ENCODE data around the gene PTGS1. TPM values are rescaled to one million over a fixed set of nuclear protein-coding genes. Genes with fewer than 3 reads are reported as not detected.
"Not testable (repeated sequence)": the region's sequence is repeated elsewhere in the genome, so short reads cannot be mapped to it uniquely, and the experiment has no call there.

The PTGS1 gene
- not detected in 2 replicates for polyA plus RNA-seq (2014; cell fraction: cytosol; rRNA removed)
- not detected in 2 replicates for polyA plus RNA-seq (2014; cell fraction: nucleus; rRNA removed)

GRCh38 chr9:122370869-122371755 is at the start of gene PTGS1:
Gene PTGS1 (plus strand): TSS chr9:122371024. CDS start chr9:122371085, 61 bp downstream.
- DNase-seq (ENCODE audit: low spot score): no peak

DNA sequence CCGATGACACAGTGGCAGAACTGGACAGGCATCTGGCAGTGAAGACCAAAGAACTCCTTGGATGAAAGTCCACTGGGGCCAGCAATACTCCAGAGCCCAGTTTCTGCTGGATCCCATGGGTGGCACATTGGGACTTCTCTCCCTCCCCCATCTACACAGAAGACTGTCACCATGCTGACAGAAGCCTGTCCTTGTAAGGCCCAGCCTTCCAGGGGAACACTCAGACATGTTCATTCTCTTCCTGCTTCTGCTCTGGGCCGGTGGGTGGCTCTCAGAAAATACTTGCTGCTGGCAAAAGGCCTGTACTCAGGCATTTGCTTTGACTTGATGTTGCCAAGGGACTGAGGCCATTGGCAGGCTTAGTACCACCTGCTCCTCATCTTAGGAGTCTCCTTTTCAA is 48.3 kb upstream of the PTGS1 start:
- no peak for DNase-seq (ENCODE audit: low spot score)

DNA sequence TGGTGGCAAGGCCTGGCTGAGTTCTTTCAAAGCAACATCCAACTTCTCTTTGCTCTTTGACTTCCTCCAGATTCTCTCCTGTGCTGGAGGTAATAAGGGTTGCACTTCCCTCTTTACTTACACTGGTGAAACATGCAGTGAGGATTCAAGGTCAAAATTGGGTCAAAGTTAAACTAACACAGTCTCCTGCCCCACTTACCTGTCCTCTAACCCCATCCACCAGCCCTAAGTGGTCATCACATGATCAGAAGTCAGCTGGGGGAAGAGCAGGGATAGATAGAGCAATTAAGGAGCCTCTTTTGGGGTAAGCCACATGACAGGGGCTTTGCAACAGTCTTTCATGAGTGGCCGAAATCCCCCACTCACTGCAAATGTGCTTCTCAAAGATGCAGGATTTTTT is 46.2 kb upstream of the PTGS1 start:
- DNase-seq (ENCODE audit: low spot score): not testable (repeated sequence)

- DNase-seq (ENCODE audit: low spot score): no peak
These were observed 45.7 kb upstream of the PTGS1 start for GRCh38 chr9:122325124-122325523.

- no peak for DNase-seq (ENCODE audit: low spot score)
These were observed 43.6 kb upstream of the PTGS1 start for GRCh38 chr9:122327175-122327574.

- DNase-seq (ENCODE audit: low spot score): no peak
These were observed 41.2 kb upstream of the PTGS1 start for GRCh38 chr9:122329597-122329996.

DNA sequence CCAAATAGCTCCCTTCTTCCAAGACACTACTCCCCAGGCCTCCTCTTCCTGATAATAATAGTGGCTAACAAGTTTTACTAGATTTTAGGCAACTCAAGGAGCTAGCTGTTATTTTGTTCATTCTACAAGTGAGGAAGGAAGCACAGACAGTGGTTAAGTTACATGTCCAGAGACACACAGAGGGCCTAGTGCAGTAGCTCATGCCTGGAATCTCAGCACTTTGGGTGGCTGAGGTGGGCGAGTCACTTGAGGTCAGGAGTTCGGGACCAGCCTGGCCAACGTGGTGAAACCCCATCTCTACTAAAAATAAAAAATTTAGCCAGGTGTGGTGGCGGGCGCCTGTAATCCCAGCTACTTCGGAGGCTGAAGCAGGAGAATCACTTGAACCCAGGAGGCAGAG is 40.4 kb upstream of the PTGS1 start:
- not testable (repeated sequence) for DNase-seq (ENCODE audit: low spot score)

- DNase-seq (ENCODE audit: low spot score): no peak
These were observed 39.3 kb upstream of the PTGS1 start for GRCh38 chr9:122331523-122331927.

GRCh38 chr9:122332083-122332482 is 38.7 kb upstream of the PTGS1 start:
- DNase-seq (ENCODE audit: low spot score): no peak

DNA sequence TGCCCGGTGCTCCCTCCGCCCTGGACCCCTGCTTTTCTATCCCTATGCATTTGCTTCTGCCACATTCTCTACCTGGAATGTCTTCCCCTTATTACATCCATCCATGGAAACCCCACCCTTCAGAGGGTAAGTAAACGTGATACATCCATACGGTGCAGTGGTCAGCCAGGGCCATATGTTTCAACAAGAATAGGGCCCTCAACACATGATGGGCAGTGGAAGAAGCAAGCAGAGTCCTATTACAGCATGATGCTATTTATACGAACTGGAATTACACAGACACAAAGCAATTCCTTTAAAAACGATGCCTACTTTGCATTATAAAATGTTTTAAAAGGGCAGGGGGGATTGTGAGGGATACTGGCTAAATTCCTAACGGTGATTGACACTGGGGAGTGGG is 38.2 kb upstream of the PTGS1 start:
- DNase-seq (ENCODE audit: low spot score): no peak

DNA sequence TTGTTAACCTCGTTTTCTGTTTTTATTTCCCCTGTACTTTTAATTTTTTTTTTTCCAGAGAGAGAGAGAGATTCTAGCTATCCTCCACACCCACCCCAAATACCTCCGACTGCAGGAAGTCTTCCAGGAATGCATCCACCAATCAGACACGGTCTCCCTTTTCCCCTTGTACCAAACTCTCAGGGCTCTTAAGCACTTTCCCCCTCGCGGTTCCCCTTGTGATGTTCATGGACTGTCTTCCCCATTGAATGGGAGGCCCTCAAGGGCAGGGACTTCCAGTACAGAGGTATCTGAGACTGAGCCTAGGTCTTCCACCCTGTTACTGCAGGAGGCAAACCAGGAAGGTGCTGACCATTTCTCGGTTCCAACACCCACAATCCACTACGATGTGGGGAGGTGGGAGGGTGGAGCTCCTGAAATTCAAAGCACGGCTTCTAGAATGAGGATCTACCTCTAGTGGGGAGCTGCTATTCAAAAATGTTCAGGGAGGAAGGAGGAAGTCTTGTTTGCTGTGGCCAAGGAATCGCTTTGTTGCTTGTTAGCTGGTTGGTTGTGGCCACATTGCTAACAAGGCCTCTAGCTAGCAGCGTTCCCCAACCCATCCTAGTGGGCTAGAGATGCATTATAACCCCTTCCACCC is 37.5 kb upstream of the PTGS1 start:
- DNase-seq (ENCODE audit: low spot score): no peak

DNA sequence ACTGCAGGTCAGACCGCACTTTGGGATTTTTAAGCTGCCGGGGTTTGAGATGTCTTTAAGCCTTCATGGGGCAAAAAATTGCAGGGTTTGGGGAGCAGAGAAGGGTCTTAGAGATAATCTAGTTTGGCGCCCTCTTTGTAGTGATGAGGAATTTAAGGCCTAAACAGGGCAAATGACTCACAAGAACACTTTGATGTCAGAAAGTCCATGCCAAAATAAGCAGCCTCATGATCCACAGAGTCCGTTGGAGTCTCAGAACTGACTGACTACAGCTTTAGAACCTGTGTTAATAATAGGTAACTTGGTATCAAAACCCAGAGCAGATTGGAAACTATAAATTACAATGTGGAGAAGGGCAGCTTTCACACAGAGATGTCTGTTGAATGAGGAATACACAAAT is 35.9 kb upstream of the PTGS1 start:
- no peak for DNase-seq (ENCODE audit: low spot score)

DNA sequence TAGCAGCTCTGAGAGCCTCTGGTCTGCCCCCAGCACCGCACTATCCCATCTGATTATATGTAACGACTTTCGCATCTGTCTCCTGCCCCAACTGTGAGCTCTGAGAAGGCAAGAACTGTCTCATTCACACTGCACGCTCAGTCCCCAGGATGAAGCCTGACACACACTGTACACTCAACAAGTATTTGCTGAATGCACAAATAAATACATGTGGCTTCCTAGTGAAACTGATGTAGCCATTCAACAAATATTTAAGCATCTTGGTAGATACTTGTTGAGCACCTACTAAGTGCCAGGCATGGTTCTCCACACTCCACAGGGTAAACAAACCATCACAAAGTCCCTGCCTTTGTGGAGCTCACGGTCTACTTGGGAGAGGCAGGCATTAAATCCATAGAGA is 34.6 kb upstream of the PTGS1 start:
- no peak for DNase-seq (ENCODE audit: low spot score)

- DNase-seq (ENCODE audit: low spot score): no peak
These were observed 33.8 kb upstream of the PTGS1 start for GRCh38 chr9:122336866-122337555.

DNA sequence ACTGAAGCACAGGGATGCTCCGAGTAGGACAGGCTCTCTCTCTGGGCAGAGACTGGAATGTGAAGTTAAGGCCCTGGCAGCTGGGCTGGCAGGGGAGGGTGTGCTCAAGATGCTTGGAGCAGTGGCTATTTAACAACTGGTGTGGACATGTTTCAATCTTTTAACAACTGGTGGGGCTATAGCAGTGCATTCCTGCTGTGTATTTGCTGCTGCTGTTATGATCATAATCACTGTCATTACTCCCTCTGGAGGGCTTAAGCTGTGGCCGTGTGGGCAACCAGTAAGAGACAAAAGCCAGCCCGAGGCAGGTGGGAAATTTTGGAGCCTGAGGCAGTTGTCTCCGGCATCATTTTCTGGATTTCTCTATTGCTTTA is 33.3 kb upstream of the PTGS1 start:
- DNase-seq (ENCODE audit: low spot score): no peak

DNA sequence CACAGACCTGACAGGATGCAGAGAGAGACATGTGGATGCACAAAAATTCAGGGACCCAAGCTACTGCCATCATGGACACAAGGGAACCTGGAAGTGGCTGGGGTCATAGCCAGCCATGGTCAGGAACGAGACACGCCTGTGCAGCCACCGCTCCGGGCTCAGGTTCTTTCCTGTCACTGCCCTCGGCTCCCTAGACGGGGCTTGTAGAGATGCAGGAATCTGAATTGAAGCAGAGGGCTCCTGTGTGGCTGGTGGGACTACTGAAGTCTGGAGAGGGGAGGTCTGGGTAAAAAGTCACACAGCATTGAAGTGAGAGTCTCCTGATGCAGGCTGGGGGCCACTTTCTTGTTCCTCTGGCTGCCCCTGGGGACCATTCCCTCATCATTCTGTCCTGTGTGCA is 32.3 kb upstream of the PTGS1 start:
- DNase-seq (ENCODE audit: low spot score): no peak

DNA sequence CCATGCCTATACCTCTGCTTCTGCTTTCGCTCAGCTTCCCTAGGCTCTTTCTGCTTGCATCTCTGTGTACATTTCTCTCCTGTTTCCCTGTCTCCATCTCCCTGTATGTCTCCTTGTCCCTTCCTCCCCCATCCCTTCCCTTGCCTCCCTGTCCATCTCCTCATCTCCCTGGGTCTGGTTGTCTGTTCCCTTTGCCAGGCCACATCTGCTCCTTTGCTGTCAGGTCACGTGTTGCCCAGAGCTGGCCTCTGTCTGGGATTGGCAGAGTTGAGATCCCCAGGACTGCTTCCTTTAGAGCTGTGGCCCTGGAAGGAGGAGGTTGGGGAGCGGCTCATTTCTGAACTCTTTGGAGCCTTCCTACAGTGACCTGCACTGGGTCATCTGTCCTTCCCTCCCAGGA is 31.8 kb upstream of the PTGS1 start:
- DNase-seq (ENCODE audit: low spot score): peak; percentile 79

GRCh38 chr9:122339579-122339978 is 31.2 kb upstream of the PTGS1 start:
- no peak for DNase-seq (ENCODE audit: low spot score)

DNA sequence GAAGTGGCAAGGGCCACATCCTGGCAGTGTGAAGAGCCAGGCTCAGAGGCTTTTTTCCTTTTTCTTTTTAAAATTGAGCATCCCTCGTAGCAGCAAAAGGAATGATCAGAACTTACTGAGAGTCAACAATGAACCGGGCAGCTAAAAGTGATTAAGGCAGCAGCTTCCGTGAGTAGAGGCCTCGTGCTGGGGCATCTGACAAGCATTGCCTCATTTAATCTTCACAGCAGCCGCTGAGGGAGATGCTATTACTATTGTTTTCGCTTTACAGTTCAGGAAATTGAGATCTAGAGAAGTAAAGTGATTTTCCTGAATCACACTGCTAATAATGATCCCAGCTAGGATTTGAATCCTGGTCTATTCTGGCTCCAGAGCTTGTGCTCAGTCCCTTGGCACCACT is 30.7 kb upstream of the PTGS1 start:
- DNase-seq (ENCODE audit: low spot score): no peak

- DNase-seq (ENCODE audit: low spot score): no peak
These were observed 28.3 kb upstream of the PTGS1 start for GRCh38 chr9:122342323-122343050.

DNA sequence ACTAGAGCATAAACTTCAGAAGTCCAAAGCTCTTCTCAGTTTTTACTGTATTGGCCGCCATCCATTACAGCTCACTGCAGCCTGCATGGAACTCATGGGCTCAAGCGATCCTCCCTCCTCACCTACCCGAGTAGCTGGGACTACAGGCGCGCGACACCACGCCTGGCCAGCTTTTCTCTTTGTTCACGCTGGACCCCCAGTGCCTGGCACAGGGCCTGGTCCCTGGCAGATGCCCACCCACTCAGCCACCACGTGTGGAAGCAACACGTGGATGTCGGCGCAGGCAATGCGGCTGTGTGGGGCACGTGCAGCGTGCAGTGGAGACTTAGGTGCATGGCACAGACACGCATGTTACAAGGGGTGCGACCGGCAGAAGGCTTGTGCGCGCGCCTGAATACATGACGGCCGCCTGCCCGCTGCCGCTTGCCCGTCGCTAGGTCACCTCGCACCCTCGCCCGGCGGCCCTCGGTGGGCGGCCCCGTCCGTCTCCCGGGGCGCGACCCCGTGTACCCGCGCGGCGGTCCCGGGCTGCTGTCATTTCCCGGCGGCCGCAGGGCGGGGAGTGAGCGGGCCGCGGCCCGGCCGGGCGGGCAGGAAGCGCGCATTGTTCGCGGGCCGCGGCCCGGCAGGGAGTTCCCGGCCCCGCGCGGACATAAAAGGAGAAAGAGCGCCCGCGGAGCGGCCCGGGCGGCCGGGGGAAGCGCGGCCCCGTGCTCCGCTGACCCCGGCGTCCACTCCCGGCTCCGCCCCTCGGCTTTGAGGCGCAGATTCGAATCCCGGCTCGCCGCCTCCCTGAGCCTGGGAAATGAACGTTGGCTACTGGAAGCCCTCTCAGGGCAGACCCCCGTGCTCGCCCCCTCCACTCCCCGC is 24.1 kb upstream of the PTGS1 start:
- DNase-seq (ENCODE audit: low spot score): no peak

All from SK-N-DZ (cell line).